NCI-H524 treated with DMSO at 0.1 percent for 48 hours (cell line): ENCODE results near the gene NEGR1.
"Not testable (repeated sequence)": the region's sequence is repeated elsewhere in the genome, so short reads cannot be mapped to it uniquely, and the experiment has no call there.

ENCODE experiments used
- DNase-seq: peaks from one replicate; lab custom pipeline; 2025; lab: John Stamatoyannopoulos, UW

Gene NEGR1

DNA sequence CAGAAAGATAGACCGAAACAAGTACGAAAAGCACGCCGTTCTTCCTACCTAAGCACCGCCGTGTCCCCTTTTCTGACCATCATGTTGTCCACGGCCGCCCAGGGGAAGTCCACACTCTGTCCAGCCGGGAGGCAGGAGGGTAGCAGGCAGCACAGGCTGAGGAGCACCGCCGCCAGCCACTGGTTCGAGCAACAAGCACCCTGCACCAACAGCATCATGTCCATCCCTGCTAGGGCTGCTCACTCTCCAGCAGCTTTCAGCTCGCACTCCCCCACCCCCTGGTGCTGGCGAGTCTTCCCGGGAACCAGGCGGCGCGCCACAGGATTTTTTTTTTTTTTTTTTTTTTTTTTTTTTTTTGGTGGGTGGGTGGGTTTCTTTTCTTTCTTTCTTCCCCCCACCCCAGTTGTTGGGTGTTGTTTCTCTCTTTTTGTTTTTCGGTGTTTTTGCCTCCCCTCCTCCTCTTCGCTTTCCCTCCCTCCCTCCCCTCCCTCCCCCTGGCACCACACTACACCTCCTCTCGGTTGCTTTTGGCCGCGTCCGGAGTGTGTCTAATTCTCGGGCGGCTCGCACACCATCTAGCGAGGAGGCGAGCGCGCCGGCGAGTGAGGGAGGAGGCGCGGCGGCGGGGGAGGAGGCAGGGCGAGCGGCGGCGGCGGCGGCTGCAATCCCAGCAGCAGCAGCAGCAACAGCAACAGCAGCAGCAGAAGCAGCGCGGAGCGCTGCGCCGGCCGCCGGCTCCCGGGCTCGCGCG is at the start of gene NEGR1:
Gene NEGR1, minus strand, starts transcription at position 269 of the 751 bp plus-strand sequence.
- no peak for DNase-seq

DNA sequence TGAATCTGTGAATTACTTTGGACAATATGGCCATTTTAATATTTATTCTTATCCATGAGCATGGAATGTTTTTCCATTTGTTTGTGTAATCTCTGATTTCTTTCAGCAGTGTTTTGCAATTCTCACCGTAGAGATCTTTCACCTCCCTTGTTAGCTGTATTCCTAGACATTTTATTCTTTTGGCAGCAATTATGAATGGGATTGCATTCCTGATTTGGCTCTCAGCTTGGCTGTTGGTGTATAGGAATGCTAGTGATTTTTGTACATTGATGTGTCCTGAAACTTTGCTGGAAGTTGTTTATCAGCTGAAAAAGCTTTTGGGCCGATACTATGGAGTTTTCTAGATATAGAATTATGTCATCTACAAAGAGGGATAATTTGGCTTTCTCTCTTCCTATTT is 44.2 kb upstream of the NEGR1 start:
- DNase-seq: no peak

DNA sequence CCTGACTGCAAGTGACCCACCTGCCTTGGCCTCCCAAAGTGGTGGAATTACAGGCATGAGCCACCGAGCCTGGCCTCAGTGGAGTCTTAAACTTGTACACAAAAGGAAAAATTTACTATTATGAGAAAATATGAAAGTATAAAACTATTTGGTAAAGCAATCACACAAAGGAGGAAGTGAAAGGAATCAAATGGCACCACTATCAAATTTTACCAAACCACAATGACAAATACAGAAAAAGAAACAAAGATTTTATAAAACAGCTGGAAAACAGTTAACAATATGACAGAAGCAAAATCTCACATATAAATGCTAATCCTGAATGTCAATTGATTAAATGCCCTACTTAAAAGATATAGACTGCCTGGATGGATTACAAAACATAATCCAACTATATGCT is 42.1 kb upstream of the NEGR1 start:
- DNase-seq: no peak

DNA sequence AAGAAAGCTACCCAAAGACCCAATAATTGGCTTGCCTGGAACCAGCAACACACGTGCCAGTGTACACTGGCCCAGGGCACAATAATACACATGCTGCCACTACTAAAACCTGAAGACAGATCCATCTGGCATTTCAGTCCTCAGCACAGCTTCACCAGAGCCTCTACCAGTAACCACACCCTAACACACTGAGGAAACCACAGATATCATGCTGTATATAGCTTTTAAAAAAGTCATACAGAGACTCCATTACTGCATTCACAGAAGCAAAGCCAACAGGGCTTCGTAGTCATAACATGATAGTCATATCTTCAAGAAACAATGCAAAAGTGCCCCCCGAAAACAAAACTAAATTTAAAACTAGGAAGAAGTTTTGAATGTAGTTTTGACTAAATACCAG is 40.6 kb upstream of the NEGR1 start:
- no peak for DNase-seq

DNA sequence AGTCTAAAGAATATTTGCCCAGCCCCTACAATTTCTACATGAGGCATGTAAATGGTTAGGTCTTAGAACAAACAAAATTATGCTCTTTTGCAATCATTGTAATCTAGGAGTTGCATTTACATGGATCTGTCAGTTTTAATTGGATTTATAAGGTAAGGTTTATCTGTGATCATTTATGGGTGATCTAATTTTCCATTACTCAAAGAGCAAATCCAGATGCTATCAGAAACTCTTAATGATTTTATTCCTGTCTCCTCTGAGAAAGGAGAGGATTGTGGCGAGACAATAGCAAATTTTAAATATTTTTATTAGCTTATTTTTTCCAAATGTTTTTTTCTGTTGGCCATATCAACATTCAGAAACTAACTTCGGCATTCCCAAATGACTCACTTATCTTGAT is 14.2 kb upstream of the NEGR1 start:
- DNase-seq: no peak

DNA sequence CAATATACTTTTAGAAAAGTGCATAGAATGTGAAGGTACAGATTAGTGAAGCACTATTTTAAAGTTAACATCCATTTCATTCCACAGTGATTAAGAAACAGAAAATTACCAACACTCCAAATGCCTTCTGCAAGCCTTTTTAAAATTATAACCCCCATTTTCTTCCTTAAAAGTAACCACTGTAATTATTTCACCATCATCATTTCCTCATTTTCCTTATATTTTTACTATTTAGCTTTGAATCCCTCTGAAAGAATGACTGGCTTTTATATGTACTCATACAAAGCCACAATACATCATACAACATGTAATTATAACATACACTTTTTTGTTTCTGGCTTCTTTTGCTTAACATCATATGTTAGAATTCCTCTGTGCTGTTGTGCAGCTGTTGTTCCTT is 6.5 kb upstream of the NEGR1 start:
- no peak for DNase-seq

DNA sequence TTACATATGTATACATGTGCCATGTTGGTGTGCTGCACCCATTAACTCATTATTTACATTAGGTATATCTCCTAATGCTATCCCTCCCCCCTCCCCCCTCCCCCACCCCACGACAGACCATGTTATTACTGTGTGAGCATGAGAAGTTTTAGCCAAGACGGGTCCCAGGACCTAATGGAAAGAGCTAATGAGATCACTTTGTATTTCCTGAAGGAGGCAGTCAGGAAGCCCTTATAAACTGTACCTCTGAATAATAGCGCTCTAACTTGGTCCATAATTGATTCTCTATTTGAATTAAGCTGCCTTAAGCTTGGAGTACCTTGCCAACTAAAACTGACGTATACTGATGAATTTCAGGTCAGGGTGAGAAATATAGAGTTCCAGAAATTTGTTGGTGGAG is 4.1 kb upstream of the NEGR1 start:
- no peak for DNase-seq

DNA sequence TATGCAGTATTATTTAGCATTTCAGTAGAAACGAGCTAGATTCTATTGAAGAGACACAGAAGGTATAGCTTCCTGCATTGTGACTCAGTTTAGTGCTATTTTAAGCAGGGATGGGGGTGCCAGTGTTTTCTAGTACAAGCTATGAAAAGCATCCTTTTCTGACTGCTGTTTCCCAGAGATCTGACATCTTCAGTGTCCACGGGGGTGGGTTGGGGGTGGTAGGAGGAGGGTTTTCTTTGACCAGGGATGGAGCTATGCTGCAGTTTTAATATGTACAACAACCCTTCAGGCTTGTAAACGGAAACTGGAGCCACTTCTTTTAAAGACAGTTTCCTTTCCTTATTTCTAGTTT is 2.7 kb upstream of the NEGR1 start:
- DNase-seq: no peak

DNA sequence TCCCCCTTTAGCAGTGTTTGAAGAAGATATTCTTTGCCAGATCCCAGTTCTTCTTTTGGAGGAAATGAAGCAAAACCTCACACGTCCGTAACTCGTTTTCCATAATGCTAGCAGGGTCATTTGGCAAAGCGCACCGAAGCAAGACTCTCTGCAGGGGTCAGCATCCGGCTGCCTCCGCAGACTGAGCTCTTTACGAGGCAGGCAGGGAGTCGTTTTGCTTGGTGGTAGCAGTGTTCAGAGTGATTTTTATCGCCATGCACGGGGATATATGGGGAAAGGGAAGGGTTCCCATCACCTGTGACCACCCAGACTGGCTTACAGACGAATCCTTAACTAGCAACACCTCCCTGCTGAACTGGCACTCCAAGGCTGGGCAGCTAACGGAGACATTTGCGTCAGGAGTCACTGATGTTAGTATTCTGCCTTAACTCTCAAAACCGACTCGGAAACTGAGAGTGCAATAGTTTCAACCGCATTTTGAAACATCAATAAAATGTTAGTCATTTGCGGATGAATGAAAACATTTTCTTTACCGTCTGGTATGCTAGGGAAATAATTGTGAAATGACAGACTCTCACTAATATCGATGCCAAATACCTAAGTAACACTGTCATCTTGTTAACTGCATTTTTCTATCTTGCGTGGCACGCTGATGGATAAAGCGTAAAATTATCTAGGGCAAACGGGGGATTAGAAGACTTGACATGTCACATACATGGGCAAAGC is 2.2 kb upstream of the NEGR1 start:
- DNase-seq: no peak

DNA sequence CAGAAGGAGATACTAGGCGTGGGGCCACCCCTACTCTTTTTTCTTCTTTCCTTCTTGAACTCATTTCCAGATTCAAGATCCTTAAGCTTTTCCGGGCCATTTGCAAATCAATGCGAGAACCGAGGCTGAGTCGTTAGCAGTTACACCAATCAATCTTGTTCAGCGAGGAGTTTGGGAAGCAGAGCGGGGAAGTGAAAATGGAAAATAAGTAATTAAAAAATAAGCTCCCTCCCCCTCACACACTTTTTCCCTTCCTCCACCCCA is 1.7 kb upstream of the NEGR1 start:
- no peak for DNase-seq

DNA sequence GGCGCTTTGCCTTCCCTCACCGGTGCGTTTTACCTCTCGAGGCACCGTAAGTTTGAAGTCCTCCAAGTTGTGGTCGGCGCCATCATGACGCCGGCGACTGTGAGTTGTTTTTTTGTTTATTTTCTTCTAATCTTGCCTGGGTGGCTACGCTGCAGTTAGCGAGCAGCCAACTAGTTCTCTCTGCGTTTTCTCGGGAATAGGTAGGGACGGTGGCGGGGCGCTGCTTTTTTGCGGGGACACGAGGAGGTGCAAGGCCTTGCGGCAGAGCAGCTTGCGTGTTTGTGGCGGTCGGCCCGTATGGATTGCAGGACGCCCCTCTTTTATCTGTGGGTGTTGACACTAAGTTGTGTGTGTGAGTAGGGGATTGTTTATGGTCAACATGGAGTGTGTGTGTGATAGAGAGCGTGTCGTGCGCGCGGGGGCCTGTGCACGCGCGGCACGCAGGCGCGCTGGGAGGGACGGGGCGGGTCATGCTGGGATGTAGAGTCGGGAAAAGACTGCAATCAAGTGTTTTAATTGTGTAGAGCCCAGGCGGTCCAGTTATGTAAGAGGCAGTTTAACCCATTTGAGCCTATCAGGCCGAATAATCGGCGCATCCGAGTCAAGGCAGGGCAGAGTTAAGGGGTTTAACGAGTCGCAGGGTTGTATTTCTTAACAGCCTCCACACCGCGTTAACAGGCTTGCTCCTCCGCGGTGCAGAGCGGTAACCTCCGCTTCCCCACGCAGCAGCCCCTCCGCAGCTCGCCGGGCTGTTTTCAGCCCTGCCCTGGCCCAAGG is 1.2 kb upstream of the NEGR1 start:
- peak; percentile 73 for DNase-seq

DNA sequence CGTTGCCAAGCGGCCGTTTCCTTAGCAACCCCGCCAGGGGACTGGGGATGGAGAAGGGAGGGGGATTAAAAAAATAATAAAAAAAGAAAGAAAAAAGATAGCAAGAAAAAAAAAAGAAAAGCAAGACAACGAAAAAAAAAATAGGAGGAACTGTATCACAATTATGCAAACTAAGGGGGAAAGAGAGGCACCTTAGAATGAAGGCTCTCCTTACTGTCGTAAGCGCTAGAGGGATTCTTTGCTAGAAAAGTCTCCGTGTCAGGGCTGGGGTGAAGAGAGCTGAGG is 625 bp upstream of the NEGR1 start:
- DNase-seq: no peak

DNA sequence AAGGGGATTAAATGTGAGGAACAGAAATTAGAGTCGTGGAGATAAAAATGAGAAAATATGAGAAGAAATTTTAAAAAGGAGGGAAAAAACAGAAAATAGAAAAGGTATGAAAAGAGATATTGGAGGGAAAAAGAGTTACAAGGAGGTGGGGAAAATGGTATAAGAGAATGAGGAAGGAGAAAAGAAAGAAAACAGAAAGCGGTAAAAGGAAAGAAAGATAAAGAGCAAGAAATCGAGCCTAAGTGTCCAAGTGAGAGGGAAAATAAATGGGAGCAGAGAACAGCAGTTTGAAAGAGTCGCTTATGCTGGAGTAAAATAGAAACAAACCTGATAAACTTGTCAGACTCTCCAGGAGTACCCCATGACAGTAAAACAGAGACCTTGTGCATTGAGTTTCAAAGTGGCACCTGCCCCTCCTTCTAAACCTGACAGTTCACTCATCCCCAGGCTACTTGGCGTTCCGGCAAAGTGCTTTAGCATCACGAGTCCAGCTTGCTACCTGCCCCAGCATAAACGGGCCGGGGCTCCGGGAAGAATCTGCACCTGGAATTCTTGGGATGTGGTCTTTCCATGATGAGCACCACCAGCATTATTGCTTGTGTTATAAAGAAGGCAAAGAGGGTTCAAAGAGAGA is 585 bp downstream of the NEGR1 start:
- DNase-seq: no peak

DNA sequence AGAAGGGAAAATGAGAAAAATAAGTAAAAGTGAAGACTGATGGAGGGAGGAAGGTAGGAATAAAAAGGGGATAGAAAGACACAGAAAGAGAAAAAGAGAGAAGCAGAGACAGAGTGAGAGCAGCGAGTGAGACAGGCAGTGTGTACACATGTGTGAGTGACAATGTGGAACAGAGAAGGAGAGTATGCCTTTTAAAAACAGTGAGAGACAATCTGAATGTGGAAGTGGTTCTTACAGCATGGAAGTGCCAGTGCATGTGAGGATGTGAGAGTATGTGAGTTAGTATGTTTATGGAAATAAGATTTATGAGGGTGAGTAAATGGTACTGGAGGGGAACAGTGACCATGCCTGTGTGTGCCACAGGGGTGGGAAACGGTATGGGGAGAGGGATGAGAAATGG is 1.2 kb downstream of the NEGR1 start:
- DNase-seq: no peak

DNA sequence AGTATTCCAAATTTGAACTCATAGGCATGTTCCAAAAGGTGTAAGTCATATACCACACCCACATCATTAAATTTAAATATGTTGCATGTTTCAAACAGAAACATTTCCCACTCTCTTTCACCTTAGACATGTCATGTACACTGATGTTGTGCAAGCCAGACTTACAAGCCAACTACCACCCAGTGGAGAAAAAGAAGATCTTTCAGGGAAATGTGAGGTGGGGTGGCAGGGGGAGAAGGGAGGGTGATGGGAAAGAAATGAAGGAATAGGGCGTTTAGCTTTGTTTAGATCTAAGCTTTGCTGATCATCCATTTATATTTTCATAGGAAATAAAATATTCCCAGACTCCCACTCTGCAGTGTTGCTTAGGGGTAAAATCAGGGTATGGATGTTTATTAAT is 1.6 kb downstream of the NEGR1 start:
- no peak for DNase-seq

DNA sequence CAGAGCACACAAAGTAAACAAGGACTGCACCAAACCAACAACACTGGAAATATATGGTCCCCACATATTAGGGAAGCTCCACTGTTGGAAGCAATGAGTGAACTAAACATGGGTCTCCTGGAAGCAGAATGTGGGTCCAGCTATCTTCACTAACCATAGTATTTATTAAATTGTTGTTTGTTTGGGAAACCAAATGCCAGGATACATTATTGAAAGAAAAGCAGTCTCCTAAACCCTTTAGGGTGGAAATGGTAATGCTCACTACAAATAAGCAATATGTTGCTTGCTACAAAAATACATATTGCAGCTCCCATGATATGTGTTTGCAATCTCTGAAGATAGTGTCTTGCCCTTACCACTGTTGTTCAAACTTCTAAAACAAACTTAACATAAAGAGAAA is 2.2 kb downstream of the NEGR1 start:
- DNase-seq: no peak

DNA sequence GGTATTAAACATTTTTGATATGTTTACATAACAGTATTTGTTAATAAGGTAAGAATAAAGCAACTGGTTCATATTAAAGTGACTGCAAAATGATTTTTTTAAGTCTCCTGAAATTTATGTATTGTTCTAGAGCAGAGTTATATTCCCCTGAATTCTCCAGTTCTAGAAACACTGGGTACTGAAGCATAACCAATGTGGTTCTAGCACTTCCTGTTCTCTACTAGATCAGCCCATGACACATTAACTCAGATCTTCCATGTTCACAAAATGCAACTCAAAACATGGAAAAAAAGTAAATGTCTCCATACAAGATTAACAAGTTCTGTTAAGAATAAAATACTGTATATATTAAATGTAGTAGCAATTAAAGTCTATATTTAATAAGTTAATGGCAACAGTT is 3.9 kb downstream of the NEGR1 start:
- DNase-seq: no peak

DNA sequence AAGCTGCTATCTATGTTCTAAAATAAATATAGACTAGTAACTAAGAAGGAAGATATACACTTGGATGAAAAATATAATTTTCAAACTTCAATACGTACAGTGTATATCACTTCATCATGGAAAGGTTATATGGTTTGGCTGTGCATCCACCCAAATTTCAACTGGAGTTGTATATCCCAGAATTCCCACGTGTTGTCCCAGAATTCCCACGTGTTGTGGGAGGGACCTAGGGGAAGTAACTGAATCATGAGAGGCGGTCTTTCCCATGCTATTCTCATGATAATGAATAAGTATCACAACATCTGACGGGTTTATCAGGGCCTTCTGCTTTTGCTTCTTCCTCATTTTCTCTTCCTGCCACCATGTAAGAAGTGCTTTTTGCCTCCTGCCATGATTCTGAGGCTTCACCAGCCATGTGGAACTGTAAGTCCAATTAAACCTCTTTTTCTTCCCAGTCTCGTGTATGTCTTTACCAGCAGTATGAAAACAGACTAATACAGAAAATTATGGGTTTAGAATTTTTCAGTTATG is 10.7 kb downstream of the NEGR1 start:
- DNase-seq: no peak

DNA sequence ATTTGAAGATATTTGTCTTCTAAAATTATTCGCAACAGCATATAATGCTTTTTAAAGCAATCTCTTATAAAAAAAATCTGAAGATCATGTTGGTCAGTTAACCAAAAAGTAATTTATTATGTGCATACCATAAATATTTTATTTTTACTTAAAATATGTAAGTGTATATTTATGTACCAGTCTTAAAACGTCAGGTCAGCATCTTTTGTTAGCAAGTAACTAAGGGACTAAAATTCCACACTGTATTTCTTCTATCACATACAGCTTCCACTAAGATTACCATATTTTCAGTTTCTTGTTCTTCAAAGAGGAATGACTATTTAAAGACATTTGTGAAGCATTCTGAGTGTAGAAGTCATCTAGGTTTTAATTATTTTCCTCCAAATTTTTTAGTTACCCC is 19.6 kb downstream of the NEGR1 start:
- DNase-seq: no peak

DNA sequence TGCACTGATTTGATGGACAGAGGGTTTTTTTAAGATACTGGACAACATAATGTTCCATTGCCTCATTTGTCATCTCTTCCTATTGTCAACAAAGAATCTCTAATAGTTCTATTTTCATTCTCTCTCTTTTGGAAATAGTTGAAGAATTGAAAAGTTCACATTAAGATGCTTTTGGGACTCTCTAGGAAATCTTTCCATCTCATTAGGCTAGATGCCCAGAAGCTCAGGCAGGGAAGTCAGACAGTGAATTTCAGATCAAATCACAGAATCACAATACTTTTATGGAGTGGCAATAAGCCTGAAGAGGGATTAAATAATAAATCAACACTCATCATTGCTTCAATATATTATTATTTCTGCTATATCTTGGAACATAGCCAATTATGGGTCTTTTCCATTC is 29.2 kb downstream of the NEGR1 start:
- no peak for DNase-seq

DNA sequence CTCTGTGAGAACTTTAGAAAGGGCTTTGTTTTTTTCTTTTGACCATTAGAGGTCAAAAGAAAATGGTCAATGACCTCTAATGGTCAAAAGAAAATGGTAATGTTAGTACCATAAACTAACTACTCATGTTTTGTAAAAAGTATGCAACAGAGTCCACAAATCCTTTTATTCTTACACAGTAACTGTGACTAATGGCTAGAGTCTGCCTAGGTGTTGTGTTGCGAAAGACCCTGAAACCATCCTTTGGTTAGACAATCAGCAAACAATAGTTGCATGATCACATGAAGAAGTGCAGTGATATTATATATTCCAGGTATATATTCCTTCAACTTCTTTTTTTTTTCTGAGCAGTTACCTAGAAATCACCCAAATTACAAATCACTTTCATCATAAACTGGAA is 40.9 kb downstream of the NEGR1 start:
- DNase-seq: no peak

DNA sequence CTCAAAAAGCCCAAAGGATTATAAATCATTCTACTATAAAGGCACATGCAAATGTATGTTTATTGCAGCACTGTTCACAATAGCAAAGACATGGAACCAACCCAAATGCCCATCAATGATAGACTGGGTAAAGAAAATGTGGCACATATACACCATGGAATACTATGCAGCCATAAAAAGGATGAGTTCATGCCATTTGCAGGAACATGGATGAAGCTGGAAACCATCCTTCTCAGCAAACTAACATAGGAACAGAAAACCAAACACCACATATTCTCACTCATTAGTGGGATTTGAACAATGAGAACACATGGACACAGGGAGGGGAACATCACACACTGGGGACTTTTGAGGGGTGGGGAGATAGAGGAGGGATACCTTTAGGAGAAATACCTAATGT is 46.4 kb downstream of the NEGR1 start:
- DNase-seq: not testable (repeated sequence)

DNA sequence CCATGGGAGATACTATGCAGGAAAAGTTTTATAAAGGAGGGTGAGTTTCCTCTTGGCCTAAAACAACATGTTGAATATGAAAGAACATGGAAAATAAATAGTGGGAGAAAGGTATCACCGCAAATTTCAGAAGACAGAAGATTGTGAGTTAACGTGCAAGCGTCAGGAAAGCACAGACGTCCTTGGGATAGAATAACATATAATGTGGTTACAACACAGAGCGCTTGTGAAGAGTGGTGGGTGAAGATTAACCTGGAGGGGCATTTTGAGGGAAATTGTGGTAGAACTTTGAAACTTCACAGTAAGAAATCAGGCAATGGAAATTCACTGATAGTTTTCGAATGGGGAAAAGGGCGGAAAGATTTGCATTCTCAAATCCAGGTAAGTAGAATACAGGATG is 47.3 kb downstream of the NEGR1 start:
- no peak for DNase-seq
